Measurements from ENCODE around the gene ATP2B3. TPM values are rescaled to one million over a fixed set of nuclear protein-coding genes. Genes with fewer than 3 reads are reported as not detected.

ATP2B3 gene
- total and polyA plus RNA-seq, 11 donors, result 0.12 TPM; not detected in 10

DNA sequence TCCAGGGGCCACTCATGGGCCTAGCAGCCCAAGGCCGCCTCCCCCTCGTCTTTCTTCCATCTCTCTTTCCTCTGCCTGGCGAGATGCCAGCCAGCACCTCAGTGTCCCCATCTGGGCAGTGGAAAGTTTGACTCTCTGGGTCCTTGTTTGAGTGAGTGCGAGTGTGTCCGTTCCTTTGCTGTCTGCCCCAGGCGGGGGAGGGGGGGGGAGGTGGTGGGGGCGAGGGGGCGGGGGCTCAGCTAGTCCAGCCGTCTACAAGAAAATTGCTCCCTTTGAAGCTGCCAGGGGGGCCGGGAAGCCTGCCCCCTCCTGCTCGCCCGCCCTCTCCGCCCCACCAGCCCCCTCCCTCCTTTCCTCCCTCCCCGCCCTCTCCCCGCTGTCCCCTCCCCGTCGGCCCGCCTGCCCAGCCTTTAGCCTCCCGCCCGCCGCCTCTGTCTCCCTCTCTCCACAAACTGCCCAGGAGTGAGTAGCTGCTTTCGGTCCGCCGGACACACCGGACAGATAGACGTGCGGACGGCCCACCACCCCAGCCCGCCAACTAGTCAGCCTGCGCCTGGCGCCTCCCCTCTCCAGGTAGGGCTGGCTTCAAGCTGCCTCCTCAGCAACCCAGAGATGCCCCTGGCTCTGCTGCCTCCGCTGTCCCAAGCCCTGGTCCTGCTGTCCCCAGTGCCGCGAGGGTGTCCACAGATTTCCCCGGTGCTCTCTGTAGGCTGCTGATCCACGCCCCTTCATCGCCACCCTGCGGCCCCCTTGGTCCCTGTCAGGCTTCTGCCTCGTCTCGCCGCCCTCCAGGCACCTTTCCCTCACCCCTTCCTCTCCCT lies 22.7 kb upstream of the ATP2B3 start, which contains the start of gene BGN:
BGN (plus strand) TSS at position 440 of the 821 bp plus-strand sequence. CDS start 9,652 bp downstream, outside the sequence.
- ATAC-seq (peak; percentile 26 to 64 (median 44)), DNase-seq (peak; percentile 61 to 78 (median 68))
- Histone ChIP-seq H3K4me3 (peak within 1 kb of the TSS in 11 of 12 donors; percentile 38 to 66 (median 51)), H3K27ac (peak within 1 kb of the TSS in 11 of 12 donors; percentile 53 to 87 (median 71)), H3K27me3 (peaks cover 0 to 14% (median 0%) of the 10 kb centered on the region in 9 donors), H3K9me3 (no peaks in the 10 kb centered on the region), H3K4me1 (peaks cover 0 to 21% (median 0%) of the 10 kb centered on the region in 12 donors), H3K36me3 (no peaks in the 10 kb centered on the region)
- intact Hi-C loops (cut with DNase I), result loop anchor here in 2 of 10 donors (2.0 kb wide), 1 partner anchor 24 kb away; the partner anchor contains the start of gene HAUS7 (in 2 of the 2)
- 9 to 47% (median 30%) methylated on average over 22 to 38 of the region's 41 CpGs for WGBS, 4 donors
- TF ChIP-seq, protein P1, sequence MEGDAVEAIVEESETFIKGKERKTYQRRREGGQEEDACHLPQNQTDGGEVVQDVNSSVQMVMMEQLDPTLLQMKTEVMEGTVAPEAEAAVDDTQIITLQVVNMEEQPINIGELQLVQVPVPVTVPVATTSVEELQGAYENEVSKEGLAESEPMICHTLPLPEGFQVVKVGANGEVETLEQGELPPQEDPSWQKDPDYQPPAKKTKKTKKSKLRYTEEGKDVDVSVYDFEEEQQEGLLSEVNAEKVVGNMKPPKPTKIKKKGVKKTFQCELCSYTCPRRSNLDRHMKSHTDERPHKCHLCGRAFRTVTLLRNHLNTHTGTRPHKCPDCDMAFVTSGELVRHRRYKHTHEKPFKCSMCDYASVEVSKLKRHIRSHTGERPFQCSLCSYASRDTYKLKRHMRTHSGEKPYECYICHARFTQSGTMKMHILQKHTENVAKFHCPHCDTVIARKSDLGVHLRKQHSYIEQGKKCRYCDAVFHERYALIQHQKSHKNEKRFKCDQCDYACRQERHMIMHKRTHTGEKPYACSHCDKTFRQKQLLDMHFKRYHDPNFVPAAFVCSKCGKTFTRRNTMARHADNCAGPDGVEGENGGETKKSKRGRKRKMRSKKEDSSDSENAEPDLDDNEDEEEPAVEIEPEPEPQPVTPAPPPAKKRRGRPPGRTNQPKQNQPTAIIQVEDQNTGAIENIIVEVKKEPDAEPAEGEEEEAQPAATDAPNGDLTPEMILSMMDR (IDR thresholded peaks at IDR 0.05), result peak in 10 of 12 donors; percentile 10 to 47 (median 28)
- TF ChIP-seq POLR2A (IDR thresholded peaks at IDR 0.05), result no peak

GRCh38 chrX:153495362-153495751 lies 22.1 kb upstream of the ATP2B3 start:
- DNase-seq (peak in 1 of 5 donors; percentile 51), ATAC-seq (peak in 2 of 4 donors; percentile 18 to 36)
- WGBS, 4 donors, result 30 to 70% (median 40%) methylated on average over 15 to 17 of the region's 17 CpGs
- H3K36me3 ChIP-seq, result no peaks in the 10 kb centered on the region
- no peaks in the 10 kb centered on the region for H3K9me3 ChIP-seq
- peak overlapping the region in 10 of 12 donors; percentile 46 to 87 (median 70) for H3K27ac ChIP-seq
- peaks cover 0 to 14% (median 0%) of the 10 kb centered on the region in 9 donors for H3K27me3 ChIP-seq
- H3K4me3 ChIP-seq, result peak overlapping the region in 11 of 12 donors; percentile 38 to 66 (median 51)
- TF ChIP-seq POLR2A (IDR thresholded peaks at IDR 0.05), result no peak
- TF ChIP-seq, protein P1 (IDR thresholded peaks at IDR 0.05), result no peak
- intact Hi-C loops (cut with DNase I), result loop anchor here in 2 of 10 donors (2.0 kb wide), 1 partner anchor 25 kb away; the partner anchor contains the start of gene HAUS7 (in 2 of the 2)
- peaks cover 0 to 21% (median 0%) of the 10 kb centered on the region in 12 donors for H3K4me1 ChIP-seq

DNA sequence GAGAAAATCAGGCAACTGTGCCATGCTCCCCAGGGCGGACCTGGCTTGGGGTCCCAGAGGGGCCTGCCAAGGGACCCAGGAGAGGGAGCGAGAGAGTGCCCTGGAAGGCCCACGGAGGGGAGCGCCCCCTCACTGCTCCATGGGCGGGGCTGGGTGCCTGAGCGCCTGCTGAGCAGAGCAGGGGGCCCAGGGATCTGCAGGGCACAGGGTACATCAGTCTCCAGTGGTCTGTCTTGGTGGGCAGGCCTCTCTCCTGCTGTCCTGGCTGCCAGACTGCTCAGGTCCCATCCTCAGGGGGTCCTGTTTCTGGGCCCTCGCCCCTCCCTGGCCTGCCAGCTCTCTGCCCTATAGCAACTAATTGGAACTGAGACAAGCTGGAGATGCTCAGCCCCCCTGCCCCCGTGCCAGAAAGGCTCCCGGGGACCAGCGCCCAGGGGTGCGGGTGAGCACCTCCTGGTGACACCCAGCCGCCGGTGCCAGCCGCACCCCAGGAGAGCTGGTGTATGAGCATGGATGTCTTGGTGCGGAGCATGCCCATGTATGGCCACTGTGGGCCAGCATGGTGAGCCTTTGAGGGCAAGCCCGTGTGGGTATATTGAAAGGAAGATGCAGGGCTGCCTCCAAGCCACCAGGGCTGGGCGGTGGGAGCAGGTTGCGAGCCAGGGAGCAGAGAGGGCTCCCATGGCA lies 21.4 kb upstream of the ATP2B3 start:
- TF ChIP-seq POLR2A (IDR thresholded peaks at IDR 0.05), result no peak
- TF ChIP-seq, protein P1 (IDR thresholded peaks at IDR 0.05), result no peak
- Histone ChIP-seq H3K9me3 (no peaks in the 10 kb centered on the region), H3K4me3 (peak overlapping the region in 11 of 12 donors; percentile 38 to 66 (median 51)), H3K4me1 (peaks cover 0 to 20% (median 0%) of the 10 kb centered on the region in 12 donors), H3K27ac (peak overlapping the region in 10 of 12 donors; percentile 17 to 87 (median 50)), H3K27me3 (peaks cover 0 to 14% (median 0%) of the 10 kb centered on the region in 9 donors), H3K36me3 (no peaks in the 10 kb centered on the region)
- WGBS, 4 donors, result 63 to 72% (median 69%) methylated on average over 17 to 18 of the region's 18 CpGs
- no peak for ATAC-seq
- no peak for DNase-seq
- intact Hi-C loops (cut with DNase I), result loop anchor here in 2 of 10 donors (2.0 kb wide), 1 partner anchor 25 kb away; the partner anchor contains the start of gene HAUS7 (in 2 of the 2)

All from heart left ventricle (tissue), 16 donors.